GM04503 (cell line): ENCODE results near the gene TRAM2.

ENCODE experiments used
- DNase-seq: peaks from one replicate; pipeline ENCODE4 v3.0.0-alpha.2; 2012; ENCODE audit warnings: low read depth

The TRAM2 gene

GRCh38 chr6:52566853-52567279 lies 10.0 kb downstream of the TRAM2 start:
- DNase-seq, result peak; percentile 97

DNA sequence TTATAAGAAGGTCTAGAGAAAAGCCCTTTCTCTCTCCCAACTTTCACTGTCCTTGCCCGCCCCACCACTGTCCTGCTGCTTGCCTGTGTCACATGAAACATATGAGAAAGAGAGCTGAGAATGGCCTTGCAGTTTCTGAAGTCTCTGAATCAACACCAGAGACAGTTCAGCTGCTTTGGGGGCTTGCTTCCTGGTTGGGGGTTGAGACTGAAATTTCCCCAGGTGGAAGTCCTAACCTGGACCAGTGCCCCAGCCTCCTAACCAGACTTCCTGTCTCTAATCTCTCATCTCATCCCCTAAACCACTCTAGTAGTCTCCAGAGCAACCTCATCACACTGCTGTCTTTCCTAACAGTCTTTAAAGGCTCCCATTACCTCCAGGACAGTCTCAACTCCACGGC lies 10.7 kb downstream of the TRAM2 start:
- DNase-seq, result no peak

- no peak for DNase-seq
Measured at GRCh38 chr6:52564856-52565255, 12.0 kb downstream of the TRAM2 start.

DNA sequence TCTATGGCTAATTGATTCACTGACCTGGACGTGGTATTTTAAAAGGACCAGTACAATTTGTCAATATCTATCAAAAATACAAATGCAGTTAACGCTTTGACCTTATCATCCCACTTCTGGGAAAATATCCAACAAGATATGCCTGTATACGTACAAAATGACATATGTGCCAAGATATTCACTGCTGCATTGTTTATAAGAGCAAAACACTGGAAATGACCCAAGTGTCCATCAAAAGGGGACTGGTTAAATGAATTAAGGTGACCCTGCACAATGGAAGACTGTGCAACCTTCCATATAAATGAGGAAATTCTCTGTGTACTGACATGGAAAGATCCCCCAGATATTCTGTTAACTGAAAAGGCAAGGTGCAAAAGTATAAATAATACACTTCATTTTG lies 13.9 kb downstream of the TRAM2 start:
- no peak for DNase-seq

- DNase-seq, result no peak
Measured at GRCh38 chr6:52560462-52560861, 16.4 kb downstream of the TRAM2 start.

- no peak for DNase-seq
Measured at GRCh38 chr6:52558266-52559000, 18.4 kb downstream of the TRAM2 start.

- no peak for DNase-seq
Measured at GRCh38 chr6:52557389-52558265, 19.2 kb downstream of the TRAM2 start.

- DNase-seq, result no peak
Measured at GRCh38 chr6:52555518-52556233, 21.2 kb downstream of the TRAM2 start.

DNA sequence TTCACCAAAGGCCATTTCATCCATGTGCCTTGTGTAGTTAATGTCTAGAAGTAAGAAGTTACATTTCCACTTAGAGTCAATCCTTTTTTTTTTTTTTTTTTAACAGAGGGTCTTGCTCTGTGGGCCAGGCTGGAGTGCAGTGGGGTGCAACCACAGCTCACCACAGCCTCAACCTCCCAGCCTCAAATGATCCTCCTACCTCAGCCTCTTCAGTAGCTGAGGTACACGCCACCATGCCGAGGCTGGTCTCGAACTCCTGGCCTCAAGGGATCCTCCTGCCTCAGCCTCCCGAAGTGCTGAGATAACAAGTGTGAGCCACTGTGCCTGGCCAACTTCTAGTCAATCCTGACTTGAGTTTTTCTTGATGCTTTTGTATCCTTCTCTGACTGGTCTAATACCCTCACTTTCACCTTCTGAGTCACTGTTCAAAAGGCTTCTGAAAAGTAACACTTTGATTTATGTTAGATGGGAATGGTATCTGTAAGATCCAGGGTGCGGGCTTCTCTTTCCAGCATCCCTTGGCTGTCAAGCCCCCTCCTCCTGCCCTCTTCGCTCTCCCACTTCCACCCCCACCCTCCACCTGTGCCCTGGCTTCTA lies 22.1 kb downstream of the TRAM2 start:
- no peak for DNase-seq

DNA sequence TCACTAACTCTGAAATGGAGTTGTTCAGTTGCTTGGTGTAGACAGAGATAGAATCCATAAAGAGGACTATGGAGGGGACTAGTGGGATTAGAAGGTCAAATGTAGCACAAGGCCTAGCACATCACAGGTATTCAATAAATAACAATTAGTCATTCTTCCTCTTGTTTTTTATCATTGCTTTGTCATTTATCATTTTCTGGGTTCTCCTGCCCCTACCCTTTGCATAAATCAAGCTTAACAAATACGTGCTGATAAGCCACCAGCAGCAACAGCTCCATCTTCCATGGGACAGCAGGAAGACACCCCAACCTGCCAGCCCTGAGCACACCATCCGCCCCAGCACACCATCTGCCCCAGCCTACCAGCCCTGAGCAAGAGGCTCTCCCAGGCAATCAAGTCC lies 23.1 kb downstream of the TRAM2 start:
- no peak for DNase-seq

- no peak for DNase-seq
Measured at GRCh38 chr6:52553158-52553557, 23.7 kb downstream of the TRAM2 start.

DNA sequence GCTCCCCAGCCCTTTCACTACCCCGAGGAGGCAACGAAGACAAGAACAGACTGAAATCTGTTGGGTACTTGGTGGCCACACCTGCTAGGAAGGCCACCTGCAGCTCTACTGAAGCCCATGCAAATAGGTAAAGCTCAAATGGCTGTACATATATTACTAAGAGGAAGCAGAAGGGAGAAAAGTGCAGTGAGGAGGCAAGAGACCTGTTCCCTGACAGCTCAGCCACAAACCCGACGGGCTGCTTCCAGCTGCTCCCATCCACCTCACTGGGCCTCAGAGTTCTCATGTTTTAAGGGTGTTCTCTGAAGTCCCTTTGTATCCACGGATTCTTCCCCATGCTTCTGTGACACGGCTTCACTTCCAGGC lies 24.6 kb downstream of the TRAM2 start:
- DNase-seq, result no peak

- no peak for DNase-seq
Measured at GRCh38 chr6:52551483-52552277, 25.2 kb downstream of the TRAM2 start.

GRCh38 chr6:52550870-52551269 lies 26.0 kb downstream of the TRAM2 start:
- no peak for DNase-seq

DNA sequence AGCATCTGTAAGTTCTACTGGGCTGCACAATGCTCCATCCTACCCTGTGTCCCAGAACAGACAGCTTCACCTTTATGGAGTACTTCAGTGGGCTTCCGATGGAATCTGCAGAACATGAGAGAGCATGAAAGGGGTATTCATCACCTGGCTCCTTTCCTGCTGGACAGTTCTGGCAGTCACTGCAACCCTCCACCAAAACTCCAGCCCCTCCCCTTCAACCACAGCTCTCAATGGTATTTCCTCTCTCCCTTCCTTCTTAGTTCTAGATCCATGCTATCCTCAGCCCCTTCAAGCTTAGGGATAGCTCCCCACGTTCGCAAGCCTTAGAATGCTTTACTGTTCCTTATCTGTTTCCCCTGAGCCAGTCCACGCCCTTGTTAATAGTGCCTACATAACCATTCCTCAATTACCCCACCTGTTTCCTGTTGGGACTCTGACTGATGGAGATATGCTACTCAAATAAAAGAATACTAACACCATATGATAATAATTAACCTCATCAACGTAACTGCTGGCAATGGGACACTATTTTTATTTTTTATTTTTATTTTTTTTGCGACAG lies 26.8 kb downstream of the TRAM2 start:
- no peak for DNase-seq

- DNase-seq, result no peak
Measured at GRCh38 chr6:52549428-52549827, 27.4 kb downstream of the TRAM2 start.

GRCh38 chr6:52548999-52549398 lies 27.9 kb downstream of the TRAM2 start:
- DNase-seq, result no peak

DNA sequence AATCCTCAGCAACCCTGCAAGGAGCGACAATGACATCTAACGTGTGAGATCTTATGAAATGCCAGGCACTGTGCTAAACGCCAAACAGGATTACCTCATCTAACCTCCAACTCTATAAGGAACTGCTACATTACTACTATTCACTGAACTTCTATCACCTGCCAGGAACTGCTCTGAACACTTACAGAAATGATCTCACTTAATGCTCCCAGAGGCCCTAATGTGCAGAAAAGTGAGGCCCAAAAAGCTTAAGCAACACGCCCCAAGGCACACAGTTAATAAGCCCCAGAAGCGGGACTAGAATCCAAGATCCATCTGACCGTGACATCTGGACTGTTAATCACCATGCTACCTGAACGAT lies 28.5 kb downstream of the TRAM2 start:
- DNase-seq, result no peak

GRCh38 chr6:52547647-52548352 lies 29.1 kb downstream of the TRAM2 start:
- no peak for DNase-seq

GRCh38 chr6:52546678-52547077 lies 30.2 kb downstream of the TRAM2 start:
- no peak for DNase-seq

DNA sequence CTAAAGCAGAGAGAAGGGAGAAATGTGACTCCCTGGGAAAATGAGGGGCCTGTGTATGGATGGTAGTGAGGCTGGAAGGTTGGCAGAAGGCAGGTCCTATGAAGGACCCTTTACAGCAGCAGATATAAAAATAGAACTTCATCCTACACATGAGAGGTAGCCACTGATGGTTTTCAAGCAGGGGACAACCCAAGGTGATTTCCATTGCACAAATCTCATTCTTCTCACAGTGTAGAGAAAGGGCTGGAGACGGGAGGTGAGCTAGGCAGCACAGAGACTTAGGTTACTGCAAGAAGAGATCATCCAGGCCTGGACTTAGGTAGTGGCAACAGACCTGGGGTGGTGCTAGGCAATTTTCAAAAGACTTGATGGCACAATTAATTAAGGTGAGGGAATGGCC lies 30.7 kb downstream of the TRAM2 start:
- no peak for DNase-seq
